ENCODE data around the gene SLC45A3.
A peak's percentile ranks its signal among the peaks of the same experiment; 100 is the strongest.

Gene SLC45A3

DNA sequence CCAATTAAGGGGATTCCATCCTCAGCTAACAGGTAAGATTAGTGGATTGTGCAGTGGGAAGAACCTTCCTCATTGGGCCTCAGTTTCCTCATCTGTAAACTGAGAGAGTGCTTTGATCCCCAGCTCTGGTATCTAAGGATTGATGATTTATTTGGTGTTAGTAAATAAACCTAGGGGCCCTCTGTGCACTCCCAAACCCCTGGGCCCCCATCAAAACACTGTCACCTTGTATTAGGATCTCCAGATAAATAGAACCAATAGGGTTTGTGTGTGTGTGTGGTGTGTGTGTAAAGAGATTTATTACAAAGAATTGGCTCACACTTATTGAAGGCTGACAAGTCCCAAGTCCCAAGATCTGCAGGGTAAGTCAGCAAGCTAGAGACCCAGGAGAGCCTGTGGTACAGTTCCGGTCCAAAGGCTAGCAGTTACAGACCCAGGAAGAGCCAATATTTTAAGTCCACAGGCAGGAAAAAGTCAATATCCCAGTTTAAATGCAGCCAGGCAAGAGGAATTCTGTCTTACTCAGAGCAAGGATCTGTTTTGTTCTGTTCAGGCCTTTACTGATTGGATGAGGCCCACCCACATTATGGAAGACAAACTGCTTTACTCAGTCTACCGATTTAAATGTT, 37.5 kb downstream of the SLC45A3 start:
- TF ChIP-seq, protein P1, sequence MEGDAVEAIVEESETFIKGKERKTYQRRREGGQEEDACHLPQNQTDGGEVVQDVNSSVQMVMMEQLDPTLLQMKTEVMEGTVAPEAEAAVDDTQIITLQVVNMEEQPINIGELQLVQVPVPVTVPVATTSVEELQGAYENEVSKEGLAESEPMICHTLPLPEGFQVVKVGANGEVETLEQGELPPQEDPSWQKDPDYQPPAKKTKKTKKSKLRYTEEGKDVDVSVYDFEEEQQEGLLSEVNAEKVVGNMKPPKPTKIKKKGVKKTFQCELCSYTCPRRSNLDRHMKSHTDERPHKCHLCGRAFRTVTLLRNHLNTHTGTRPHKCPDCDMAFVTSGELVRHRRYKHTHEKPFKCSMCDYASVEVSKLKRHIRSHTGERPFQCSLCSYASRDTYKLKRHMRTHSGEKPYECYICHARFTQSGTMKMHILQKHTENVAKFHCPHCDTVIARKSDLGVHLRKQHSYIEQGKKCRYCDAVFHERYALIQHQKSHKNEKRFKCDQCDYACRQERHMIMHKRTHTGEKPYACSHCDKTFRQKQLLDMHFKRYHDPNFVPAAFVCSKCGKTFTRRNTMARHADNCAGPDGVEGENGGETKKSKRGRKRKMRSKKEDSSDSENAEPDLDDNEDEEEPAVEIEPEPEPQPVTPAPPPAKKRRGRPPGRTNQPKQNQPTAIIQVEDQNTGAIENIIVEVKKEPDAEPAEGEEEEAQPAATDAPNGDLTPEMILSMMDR (IDR thresholded peaks at IDR 0.05) = no peak
- TF ChIP-seq ZFX (IDR thresholded peaks at IDR 0.05; ENCODE audit: borderline replicate concordance) = no peak
- no peak overlapping the region for H3K27ac ChIP-seq

DNA sequence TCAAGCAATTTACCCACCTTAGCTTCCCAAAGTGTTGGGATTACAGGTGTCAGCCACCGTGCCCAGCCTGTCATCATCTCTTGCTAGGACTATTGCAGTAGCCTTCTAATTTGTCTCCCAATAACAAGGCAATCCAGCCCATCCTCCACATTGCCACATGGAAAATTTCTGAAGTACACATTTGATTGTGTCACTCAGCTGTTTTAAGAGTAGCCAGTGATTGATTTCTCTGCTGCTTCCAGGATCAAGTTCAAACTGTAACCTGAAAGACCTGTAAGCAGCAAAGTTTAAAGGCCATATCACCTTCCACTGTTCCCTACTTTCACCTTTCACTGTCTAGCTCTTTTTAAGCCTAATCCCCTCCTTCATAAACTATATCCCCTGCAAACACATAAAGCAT, 40.7 kb downstream of the SLC45A3 start:
- H3K27ac ChIP-seq = no peak overlapping the region; the same call in 1 of the 2 replicates
- TF ChIP-seq ZFX (IDR thresholded peaks at IDR 0.05; ENCODE audit: borderline replicate concordance) = no peak
- TF ChIP-seq, protein P1 (IDR thresholded peaks at IDR 0.05) = no peak

DNA sequence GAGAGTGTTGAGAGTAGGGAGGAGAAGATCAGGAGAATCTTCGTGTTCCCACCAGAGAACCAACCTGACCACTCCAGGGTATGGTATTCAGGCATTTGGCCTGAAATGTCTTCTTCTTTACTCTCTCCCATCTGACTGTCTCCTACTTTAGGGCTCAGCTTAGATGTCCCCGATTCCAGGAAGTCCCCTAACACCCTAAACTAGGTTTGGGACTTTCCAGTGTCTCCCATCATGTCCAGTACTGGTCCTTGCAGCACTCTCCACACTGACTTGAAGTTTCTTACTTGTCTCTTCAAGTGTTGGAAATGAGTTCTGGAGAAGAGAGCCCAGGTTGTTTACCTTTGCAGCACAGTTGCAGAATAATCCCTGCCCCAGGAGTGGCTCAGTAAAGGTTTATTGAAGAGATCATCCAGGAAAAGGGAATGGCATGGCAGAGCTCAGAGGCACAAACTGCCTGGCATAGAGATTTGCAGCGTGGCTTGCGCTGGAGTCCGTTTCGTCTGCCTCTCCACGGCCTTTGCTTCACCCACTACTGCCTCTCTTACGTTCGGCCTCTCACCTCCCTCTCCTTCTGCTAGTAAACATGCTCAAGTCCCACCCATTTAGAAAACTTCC, 42.3 kb downstream of the SLC45A3 start:
- peak overlapping the region; percentile 31 for H3K27ac ChIP-seq
- TF ChIP-seq ZFX (IDR thresholded peaks at IDR 0.05; ENCODE audit: borderline replicate concordance) = no peak
- TF ChIP-seq, protein P1 (IDR thresholded peaks at IDR 0.05) = no peak

DNA sequence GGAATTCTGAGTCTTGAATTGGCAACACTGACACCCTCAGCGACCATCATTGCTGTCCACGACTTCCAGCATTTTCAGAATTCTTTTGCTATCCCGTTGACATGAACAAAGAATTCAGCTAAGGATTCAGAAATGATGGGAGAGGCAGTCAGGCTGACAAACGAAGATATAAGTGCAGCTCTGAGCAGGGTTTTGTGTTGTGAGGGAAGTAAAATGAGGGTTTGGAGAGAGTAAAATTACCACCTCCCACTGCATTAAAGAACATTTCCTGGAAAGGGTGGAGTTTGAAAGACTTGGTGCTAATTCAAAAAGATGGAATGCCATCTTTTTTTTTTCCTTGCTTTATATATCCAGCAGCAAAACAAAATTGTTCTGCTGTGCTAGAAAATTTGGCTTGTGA, 43.6 kb downstream of the SLC45A3 start:
- peak overlapping the region; percentile 31 for H3K27ac ChIP-seq
- no peak for TF ChIP-seq ZFX (IDR thresholded peaks at IDR 0.05; ENCODE audit: borderline replicate concordance)
- TF ChIP-seq, protein P1 (IDR thresholded peaks at IDR 0.05) = no peak

DNA sequence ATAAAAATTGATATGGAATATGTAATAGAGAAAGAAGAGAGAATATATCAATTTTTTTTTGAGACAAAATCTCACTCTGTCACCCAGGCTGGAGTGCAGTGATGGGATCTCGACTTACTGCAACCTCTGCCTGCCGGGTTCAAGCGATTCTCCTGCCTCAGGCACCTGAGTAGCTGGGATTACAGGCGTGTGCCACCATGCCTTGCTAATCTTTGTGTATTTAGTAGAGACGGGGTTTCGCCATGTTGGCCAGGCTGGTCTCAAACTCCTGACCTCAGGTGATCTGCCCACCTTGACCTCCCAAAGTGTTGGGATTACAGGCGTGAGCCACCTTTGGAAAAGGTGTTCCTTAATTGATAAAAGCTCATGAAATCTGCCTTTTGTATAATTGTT, 44.2 kb downstream of the SLC45A3 start:
- peak overlapping the region; percentile 31; the same call in 1 of the 2 replicates for H3K27ac ChIP-seq

DNA sequence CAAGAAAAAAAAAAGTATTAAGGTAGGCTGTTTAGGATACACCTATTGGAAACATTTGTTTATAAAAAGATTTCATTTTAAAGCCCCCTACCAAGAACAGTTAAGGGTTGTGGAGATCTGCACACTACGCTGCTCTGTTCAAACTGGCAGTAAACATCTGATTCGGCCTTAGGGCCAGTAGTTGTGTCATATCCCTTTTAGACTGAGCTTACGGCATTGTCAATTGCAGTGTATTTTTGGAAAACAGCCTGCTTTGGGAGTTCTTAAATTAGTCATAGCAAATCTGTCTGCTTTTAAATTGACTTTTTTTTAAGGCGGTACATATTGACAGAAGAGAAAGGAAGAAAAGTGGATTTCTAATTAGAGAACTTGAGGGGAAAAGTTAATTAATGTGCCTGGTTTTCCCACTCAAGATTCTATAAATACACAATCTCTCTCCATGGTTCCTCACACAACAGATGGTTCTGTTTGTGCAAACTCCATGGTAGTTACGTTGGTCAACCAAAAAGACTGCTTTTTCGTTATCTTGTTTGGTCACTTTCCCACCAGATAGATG, 46.8 kb downstream of the SLC45A3 start:
- TF ChIP-seq, protein P1 (IDR thresholded peaks at IDR 0.05) = no peak
- TF ChIP-seq ZFX (IDR thresholded peaks at IDR 0.05; ENCODE audit: borderline replicate concordance) = no peak
- peak overlapping the region; percentile 90 for H3K27ac ChIP-seq

DNA sequence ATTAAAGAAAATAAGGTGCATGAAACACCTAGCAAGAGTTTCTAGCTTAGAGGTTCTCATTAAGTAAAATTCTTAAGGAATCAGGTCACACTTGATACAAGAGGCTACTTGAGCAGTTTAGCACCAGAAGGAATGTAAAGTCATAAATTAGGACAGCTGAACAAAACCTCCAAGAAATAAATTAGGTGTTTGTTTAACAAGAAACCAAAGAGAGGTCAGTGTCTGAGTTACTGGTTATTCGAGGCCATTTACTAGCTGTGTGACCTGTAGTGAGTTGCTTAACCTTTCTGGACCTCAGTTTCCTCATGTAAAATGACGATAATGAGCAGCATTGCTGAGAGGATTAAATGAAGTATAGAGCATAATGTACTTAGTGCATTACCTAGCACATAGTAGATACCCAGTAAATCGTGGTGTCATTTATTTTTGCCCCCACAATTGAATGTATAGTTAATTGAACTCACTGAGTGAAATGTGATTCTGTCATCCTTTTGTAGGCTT, 47.6 kb downstream of the SLC45A3 start:
- TF ChIP-seq ZFX (IDR thresholded peaks at IDR 0.05; ENCODE audit: borderline replicate concordance) = no peak
- TF ChIP-seq, protein P1 (IDR thresholded peaks at IDR 0.05) = no peak
- H3K27ac ChIP-seq = peak overlapping the region; percentile 90
